Measurements from ENCODE around the gene CRYL1. TPM values are rescaled to one million over a fixed set of nuclear protein-coding genes. Genes with fewer than 3 reads are reported as not detected.

CRYL1 gene
- total and polyA plus RNA-seq, 2 of the 13 experiments (the other 11 are each of a cell fraction or from before 2014, with no cell fraction given), result 57.2 to 115 TPM

GRCh38 chr13:20495087-20496023 lies 30.3 kb downstream of the CRYL1 start (continued):
- TF ChIP-seq ZNF646 (CRISPR knock-in tag; IDR thresholded peaks at IDR 0.05) (peak; percentile 49; the same call in 1 of the 2 replicates), MXI1 (IDR thresholded peaks at IDR 0.05; ENCODE audit: borderline replicate concordance, low read depth, low read length) (no peak), SMC3 (IDR thresholded peaks at IDR 0.05; ENCODE audit: low read length) (peak; percentile 81), PAXIP1 (CRISPR knock-in tag; conservative IDR thresholded peaks at IDR 0.05) (no peak), HIC2 (CRISPR knock-in tag; IDR thresholded peaks at IDR 0.05; ENCODE audit: low read depth) (no peak), FOXP1 (IDR thresholded peaks at IDR 0.05) (peak; percentile 76), FOXP1 (CRISPR knock-in tag; IDR thresholded peaks at IDR 0.05) (peak; percentile 88), CHD2 (IDR thresholded peaks at IDR 0.05; ENCODE audit: low read depth, low read length) (no peak), TCF7 (IDR thresholded peaks at IDR 0.05; ENCODE audit: low read depth) (no peak), ZNF788 (CRISPR knock-in tag; IDR thresholded peaks at IDR 0.05; ENCODE audit: borderline replicate concordance) (no peak), DDIT3 (CRISPR knock-in tag; IDR thresholded peaks at IDR 0.05) (no peak), ZNF337 (CRISPR knock-in tag; IDR thresholded peaks at IDR 0.05; ENCODE audit: borderline replicate concordance, low read depth) (no peak), BRF2 (CRISPR knock-in tag; IDR thresholded peaks at IDR 0.05) (no peak), ZNF274 (CRISPR knock-in tag; IDR thresholded peaks at IDR 0.05) (0 out of 2 replicates have a peak, but pooled peaks have one; percentile 25), ZNF572 (CRISPR knock-in tag; IDR thresholded peaks at IDR 0.05) (no peak), PHF8 (CRISPR knock-in tag; IDR thresholded peaks at IDR 0.05) (no peak)

Data from HepG2 (cell line).